Inferior parietal cortex (tissue), 1 donor: ENCODE data around the gene MTM1.

ENCODE experiments used
- DNase-seq: peaks from one replicate; pipeline ENCODE4 v3.0.0-alpha.2; 2016; ENCODE audit errors: extremely low spot score

Gene MTM1

DNA sequence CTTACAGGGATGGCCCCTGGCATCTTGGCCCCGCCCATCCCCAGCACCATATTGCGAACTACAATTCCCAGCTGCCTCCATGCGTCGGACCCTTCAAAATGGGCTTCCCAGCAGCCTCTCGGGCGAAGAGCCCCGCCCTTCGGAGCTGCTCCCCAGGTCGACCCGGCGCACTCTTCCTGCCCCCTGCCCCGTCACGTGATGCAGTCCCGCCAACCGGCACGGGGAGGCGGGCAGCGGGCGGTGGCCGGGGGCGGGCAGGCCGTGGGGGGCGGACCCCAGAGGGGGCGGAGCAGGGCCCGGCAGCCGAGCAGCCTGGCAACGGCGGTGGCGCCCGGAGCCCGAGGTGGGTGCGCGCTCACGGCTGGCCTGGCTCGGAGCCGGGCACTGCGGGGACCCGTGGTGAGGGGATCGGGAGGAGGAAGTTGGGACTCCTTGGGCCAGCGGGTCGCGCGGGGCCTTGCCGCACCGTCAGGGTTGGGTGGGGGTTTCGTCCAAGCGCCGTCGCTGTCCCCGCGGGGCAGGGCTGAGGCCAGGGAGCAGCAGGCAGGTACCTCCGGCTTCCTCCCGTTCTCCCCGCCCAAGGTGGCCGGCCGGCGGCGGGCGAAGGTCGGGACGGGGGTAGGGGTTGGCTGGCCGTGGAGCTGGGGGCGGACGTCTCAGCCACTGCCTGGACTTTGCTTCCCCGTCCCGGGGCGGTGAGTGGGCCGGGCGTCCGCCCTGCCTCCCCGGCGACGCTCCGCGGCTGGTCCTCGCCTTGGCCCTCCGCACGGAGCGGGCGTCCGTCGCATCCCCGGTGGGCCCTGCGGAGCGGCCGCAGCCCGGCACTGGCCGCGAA is at the start of gene MTM1:
MTM1 (plus strand) TSS at position 302 of the 835 bp plus-strand sequence. CDS start 23,994 bp downstream, outside the sequence.
- peak; percentile 88 for DNase-seq

DNA sequence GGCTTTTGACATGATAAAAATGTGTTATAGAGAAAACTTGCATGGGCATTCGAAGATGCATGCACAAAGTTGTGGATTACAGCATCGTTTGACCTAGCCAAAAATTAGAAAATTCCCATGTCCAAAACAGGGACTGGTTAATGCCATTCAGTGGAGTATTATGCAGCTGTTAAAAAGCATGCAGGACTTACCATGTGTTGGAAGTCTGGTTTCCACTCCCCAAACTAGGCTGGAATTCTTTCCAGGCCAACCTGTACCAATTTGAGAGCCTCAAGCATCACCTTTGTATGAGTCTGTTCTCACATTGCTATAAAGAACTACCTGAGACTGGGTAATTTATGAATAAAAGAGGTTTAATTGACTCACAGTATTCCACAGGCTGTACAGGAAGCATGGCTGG is 45.9 kb upstream of the MTM1 start:
- DNase-seq, result no peak

DNA sequence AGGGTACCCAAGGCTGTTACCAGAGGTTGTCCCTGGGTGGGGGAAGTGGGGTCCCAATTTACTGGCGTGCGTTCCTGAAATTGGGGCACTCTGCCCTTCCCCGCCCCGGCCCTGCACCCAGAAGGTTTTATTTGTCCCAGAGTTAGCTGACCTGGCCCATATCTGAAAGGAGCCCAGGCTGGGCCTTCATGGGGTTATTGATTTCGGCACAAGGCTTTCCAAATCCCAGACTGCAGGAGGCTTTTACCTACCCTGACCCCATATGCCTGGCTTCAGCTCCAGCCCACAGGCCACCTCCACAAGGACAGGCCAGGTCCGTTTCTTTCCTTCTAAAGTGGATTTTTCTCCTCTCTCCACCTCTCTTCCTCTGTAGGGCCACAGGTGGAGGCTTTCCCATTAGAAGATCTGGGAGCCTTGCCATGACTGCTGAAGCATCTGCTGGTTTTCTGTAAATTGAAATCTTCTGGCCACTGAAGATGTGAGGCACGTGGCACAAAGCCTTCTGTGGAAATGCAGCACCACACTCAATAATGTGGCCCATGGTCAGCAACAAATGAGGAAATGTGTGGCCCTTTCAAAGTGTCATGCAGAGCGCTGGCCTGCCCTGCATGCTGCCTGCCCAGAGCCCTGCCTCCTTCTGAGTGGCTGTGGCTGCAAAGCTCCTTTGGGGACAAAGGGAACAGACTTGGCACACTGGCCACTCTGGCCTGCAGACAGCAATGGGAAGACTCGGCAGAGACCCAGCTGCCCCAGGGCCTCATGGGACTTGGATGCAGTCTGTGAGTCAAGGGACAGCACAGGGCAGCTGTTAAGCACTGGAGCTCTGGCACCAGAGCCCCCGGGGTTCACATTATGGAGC is 43.1 kb upstream of the MTM1 start:
- DNase-seq, result peak; percentile 68

DNA sequence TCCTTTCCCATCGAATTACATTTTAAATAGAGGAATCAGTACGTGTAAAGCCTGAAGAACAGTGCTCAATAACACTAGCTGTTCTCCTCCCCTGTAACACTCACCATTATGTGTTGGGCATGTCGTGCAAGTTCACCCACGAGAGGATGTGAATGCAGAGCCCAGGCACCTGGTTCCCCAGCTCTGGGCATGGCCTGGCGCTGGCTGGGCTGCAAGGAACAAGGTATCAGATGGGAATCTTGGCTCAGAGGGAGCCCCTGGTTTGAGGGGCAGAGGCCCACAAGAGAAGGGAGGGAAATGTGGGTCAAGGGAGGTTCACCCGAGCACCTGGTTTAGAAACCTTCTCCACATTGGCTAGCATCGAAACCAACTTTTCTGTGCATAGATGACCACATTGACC is 41.7 kb upstream of the MTM1 start:
- DNase-seq, result no peak

DNA sequence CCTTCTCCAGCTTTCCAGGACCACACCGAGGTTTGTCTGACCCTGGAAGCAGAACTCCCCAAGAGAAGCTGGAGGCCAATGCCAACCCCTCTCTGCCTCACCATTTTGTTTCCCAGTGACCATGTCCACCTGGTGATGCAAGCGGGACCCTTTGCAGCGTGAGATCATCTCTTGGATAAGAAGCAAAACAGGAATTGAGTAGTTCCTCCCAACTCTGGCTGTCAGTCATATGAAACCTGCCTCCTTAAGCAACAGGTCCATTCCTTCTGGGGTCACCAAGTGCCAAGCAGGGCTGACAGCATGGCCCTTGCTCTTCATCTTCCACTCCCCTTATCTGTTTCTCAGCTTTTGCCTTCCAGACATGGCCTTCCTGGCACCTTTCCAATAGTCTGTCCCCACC is 41.3 kb upstream of the MTM1 start:
- no peak for DNase-seq

DNA sequence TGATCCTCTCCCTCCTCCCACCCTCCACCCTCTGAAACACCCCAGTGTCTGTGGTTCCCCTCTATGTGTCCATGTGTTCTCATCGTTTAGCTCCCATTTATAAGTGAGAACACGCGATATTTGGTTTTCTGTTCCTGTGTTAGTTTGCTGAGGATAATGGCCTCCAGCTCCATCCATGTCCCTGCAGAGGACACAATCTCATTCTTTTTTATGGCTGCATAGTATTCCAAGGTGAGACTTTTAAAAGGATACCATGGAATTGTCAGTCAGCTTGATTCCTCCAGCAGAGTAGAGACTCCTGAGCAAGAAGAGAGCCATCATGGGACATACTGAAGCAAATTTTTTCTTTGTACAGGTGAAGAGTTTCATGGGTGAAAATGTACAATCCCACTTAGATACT is 38.8 kb upstream of the MTM1 start:
- no peak for DNase-seq

DNA sequence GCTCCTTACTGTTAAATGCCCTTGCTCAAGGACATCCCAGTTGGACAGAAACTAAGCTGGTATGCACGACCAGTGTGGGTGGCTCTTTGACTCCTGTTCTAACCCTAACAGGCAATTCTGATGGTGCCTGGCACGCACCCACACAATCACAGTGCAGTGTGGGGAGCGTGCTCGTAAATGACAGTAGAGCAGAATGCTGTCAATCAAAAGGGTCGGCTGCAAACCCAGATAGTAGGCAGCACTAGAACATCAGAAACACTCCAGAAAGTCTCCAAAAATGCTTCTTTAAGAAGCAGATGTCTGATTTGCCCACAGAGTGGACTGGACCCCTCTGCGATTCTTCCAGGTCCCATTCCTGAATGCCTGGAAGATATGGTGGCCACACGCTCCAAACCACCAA is 37.6 kb upstream of the MTM1 start:
- DNase-seq, result no peak

DNA sequence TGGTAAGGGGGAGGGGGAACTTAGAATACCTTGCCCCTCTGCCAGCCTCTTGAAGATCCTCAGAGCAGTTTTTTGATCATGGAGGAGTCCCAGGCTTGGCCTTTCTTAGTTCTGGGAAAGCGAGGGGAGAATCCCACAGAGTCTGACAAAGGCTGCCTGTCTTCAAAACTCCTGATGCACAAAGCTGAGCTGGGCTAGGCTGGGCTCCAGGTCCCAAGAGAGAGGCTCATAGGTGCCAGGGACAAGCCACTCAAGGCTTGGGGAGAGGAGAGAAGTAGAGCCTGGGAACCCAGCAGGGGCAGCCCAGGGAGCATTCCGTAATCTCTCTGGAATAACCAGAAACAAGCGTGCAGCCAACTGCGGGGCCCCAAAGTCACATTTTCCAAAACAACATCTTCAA is 37.0 kb upstream of the MTM1 start:
- DNase-seq, result no peak

DNA sequence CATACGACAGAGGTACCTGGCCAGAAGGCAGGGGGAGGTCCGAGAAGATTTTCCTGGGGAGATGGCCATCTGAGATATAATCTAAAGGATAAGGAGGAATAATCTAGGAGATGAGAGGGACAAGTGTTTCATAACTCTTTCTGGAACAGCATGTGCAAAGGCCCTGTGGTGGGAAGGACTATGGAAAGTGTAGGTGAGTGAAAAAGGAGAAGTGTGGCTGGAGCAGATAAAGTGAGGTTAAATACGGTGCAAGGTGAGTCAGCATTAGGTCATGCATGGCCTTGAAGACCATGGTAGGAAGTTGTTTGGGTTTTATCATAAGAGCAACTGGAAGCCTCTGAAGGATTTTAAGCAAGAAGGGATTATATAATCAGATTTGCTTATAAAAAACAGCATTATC is 34.6 kb upstream of the MTM1 start:
- no peak for DNase-seq

DNA sequence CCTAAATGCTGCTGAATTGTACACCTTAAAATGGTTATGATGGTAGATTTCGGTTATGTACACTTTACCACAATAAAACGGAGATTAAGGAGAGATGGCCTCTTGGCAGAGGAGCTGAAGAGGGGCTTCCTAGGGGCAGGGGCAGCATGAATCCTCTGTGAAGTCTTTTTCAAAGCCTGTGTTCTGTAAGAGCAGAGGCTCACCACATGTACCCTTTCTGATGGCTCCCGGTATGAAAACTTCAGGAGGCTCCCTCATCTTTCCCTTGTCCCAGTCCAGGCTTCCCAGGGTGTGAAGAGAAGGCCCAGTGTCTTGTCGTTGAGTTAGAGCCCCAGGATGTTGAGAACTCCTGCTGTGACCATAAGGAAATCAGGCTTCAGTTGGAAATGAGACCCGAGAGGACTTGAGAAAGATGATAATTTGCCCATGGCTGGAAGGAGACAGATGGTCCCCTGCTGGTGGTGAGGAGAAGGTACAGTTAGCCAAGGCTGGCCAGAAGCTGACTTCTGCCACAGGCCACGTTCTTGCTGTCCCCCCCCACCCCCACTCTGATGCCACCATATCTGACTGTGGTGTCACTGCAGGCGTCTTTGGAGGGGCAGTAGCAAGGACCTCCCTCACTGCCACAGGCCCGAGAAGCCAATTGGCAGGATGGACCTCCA is 31.8 kb upstream of the MTM1 start:
- DNase-seq, result no peak

DNA sequence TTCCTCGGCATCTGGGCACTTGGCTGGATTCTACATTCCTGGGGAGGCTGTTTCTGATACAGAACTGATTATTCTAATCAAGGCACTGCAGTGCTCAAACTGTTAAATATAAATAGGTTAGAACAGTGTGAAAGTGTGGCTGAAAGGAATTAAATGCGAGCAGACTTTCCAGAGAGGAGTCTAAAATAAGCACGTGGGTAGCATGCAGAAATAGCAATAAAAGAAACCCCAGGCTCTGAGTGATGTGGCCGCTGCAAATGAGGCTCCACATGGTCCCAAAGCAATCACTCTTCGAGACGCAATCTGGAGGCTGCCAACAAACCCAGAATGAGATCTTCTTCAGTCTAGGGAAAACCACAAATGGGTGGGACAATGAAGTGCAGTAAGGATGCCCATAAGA is 30.6 kb upstream of the MTM1 start:
- no peak for DNase-seq

DNA sequence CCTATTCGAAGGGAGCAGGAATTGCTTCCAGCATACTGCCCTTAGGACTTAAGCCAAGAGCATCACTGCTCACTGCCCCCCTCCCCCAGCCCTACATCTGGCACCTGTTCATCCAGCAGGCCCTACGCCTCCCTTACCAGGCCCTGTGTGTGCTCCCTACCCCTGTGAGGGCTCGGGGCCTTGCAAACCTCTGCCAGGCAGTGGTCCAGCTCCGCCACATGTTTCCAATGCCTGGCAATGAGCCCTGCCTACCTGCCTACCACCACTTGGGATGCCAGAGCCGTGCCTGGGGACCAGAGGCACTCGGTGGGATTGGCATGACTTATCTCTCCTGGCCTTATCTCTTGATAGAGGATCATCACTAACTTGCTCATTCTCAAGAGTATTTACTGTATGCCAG is 27.5 kb upstream of the MTM1 start:
- no peak for DNase-seq

DNA sequence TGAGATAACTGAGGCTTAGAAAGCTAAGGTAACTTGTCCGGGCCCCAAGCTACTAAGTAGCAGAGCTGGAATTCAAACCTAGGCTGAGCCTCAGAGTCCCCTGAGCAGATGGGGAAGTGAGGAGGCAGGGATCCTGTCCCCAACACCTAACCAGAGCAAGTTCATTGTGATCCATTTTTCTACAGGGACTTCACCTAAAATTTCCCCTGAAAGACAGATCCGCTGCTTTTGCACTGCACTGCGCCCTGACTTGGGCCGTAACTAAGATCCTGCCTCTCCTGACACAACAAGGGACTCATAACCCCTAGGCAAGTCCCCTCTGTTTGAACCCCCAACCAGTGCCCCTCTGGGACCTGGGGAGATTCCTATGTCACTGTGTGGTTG is 25.6 kb upstream of the MTM1 start:
- DNase-seq, result no peak

DNA sequence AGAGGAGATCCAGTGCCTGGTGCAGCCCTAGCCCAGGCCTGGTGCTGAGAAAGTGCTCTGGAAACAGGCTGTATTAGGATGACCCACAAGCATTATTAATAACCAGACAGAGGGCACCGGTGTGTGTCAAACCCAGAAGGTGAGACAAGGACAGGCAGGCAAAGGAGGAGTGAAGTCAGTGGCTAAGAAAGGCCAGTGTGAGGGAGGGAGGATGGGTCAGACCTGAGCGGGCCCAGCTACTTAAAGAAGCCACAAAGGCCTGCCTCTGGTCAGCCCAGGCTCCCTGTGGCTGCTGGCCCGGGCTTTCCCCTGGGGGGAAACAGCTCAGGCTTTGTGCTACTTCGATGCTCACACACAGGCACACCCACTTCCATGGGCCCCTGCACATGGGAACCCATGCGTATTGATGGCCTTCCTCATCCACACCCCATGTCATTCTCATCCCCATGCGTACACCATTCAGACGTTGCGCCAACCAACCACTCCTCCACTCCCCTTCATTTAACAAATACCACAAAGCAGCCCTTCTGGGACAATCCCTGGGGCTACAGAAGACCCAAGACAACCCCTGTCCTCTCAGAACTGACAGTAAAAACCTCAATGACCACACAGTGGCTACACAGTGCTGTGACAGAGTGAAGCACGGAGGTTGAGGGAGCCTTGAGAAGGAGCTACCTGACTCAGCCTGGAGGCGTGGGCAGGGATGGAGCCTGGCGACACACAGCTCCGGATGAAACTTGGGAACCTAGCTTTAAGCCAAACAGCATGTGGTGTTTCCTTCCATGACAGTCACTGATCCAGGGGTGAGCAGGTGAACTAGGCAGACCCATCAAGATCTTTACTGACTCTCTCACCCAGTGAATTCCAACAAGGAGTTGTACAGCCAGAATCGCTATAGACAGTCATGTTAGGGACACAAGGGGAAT is 24.9 kb upstream of the MTM1 start:
- no peak for DNase-seq

DNA sequence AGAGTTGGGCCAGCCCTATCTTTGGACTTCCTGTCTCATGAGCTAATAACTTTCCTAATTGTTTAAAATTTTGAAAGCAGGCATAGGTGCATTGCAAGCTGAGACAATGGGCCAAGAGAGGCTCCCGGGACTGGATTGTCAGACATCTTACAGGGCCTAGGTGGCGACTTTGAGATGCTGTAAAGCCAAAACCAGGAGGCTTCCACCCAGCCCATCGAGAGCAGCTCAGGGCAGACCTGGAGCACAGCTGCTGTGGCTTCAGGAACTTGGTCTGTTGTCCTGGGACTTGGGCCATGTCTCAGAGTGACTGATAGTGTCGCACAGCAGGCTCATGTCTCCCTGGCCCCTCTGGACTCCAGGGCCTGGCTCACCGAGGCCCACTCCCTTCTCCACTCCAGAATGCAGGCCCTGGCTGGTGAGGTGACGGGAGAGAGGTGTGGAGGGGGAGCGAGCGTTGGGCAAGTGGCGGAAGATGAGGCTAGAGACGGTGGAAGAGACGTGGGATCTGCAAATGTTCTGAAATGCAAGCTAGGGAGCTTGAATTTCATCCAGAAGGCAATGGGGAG is 24.1 kb upstream of the MTM1 start:
- DNase-seq, result no peak

DNA sequence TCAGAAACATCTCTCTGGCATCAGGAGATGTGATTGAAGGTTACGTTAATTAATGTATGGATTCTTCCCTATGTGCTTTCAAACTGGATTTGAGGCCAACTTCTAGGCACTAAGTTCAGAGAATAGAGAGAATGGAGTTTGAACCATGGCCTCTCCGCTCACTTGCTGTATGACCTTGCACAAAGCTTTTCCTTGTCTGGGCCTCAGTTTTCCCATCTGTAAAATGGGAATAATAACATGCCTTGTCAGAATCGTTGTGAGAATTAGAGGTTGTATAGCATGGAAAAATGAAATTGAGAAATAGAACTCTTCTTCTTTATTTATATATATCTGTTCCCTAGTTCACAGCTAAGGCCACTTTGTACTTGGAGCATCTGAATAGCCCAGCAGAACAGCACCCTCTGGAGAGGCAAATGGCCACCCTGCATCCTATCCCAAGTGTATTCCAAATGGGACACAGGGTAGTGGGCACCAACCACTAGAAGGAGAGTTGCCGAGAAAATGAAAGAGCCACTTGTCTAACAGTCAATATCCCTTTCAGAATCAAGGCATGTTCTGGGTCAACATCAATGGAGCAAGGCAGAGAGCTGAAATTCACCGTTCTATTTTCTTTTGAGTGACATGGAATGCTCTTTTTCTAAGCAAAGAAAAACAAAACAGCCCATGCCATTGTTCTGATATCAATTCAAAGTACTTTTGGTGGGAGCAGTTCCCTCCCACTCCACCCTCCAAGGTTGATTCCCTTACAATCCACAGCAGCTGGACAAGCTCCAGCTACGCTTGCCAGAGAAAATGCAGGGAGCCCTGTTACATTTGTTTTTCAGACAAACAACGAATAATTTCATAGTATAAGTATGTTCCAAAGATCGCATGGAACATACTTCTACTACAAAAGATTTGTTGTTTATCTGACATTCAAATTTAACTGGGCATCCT is 23.3 kb upstream of the MTM1 start:
- DNase-seq, result no peak

DNA sequence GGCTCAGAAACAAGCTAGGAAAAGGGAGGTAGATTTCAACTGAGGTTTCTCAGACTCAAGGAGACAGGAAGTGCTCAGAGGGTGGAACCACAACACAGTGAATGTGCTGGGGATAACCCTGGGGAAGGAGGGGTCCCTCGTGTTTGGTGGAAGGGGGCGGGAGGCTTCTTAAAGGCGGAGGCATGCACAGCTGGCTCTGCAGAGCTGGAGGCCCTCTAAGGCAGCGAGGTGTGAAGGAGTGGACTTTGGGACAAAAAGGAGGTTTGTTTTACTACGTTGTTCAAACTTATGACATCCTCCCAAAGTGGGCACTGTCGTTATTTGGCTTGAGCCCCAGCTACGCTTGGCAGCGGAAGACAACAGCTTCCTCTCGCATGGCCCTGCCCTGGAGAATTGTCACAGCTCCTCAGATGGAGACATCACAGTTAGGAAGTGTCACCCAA is 21.7 kb upstream of the MTM1 start:
- DNase-seq, result no peak

DNA sequence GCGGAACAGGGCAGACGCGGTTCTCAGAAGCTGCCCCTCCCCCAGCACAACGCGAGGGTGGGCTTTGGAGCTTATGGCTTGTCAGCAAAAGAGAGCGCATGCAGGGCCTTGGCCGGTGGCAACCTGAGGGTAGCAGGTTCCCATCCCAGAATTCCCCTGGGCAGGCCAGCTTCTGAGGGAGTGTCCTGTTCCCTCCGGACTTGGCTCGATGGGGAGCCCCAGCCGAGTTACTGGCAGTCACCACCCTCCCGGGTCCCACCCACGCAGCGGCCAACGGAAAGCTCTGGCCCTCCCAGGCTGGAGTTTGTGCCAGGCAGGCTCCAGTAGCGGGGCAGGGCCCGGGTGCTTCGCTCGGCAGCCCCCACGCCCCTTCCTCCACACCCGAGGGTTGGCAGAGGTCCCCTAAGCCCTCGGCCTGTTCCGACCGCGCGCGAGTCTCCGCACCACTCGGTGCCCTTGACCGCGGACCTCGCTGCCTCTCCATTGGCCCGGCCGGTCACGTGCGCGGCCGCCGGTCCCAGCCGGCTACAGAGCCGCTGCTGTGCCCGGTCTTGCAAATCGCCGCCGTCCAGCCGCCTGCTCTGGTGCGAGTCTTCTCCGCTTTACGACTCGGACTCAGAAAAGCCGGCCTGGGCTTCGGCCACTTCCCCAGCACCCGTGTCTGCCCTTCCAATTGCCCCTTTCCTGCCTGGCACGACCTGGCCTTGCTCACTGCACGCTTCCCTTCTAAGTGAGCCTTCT is 20.9 kb upstream of the MTM1 start:
- no peak for DNase-seq

DNA sequence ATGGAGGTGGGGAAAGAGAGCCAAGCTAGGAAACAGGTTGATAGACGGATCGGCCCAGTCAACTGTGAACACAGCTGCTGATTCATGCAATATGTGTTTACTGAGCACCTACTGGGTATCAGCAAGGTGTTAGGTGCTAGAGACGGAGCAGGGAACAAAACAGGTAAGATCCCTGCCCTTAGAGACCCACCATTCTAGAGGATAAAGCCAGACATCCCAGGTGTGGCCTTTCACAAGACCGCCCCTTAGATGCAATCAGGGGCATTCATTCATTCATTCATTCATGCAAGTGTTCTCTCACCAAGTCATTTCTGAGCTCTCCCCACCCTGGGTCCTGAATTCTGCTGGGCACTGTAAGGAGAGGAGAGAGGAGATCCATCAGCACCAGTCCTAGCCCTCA is 20.2 kb upstream of the MTM1 start:
- DNase-seq, result no peak
